ENCODE data around the gene GRK5. TPM values are rescaled to one million over a fixed set of nuclear protein-coding genes. Genes with fewer than 3 reads are reported as not detected.

The GRK5 gene
- total and polyA plus RNA-seq, 9 of the 15 experiments (the other 6 are each of a cell fraction or from before 2014, with no cell fraction given), result 0.46 to 0.83 (median 0.67) TPM; not detected in 2

DNA sequence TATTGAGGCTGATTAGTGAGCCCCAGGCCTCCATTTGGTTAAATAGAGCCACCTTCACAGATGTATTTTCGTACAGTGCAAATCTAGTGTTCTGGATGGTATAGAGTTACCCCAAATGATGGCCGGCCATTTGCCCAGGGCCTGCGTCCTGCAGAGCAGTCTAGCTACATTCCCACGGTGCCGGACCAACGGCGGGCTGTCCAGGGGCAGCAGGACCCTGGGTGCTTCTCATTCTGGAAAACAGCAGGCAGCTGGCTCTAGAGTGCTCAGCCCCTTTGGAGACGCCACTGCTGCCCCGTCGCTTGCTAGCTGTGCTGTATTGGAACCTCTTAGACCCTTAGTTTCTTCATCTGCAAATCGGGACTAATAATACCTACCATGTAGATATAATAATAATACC, 186.1 kb downstream of the GRK5 start:
- no peaks in the 10 kb centered on the region for H3K79me2 ChIP-seq (ENCODE audit: control insufficient read depth, insufficient read depth, low read length)
- H4K20me1 ChIP-seq (replicated peaks; ENCODE audit: control insufficient read depth, insufficient read depth, low read length), result no peaks in the 10 kb centered on the region
- no peak for TF ChIP-seq ZFP30 (CRISPR knock-in tag; IDR thresholded peaks at IDR 0.05; ENCODE audit: borderline replicate concordance)
- no peak for TF ChIP-seq CHD4 (IDR thresholded peaks at IDR 0.05; ENCODE audit: insufficient read depth, insufficient replicate concordance, low read depth, low read length, poor library complexity, severe bottlenecking)
- TF ChIP-seq JUND (IDR thresholded peaks at IDR 0.05; ENCODE audit: borderline replicate concordance, low read depth, low read length), result no peak
- TF ChIP-seq JUND (tag; IDR thresholded peaks at IDR 0.05; ENCODE audit: borderline replicate concordance, low read depth, low read length), result no peak
- TF ChIP-seq RFX1 (IDR thresholded peaks at IDR 0.05), result no peak
- no peak for TF ChIP-seq HMGXB4 (CRISPR knock-in tag; IDR thresholded peaks at IDR 0.05)
- no peak for TF ChIP-seq POLR2G (IDR thresholded peaks at IDR 0.05; ENCODE audit: low read depth, low read length)
- TF ChIP-seq ZNF282 (CRISPR knock-in tag; IDR thresholded peaks at IDR 0.05), result no peak
- no peak for TF ChIP-seq GATAD2B (IDR thresholded peaks at IDR 0.05; ENCODE audit: borderline replicate concordance)
- TF ChIP-seq TEAD1 (CRISPR knock-in tag; IDR thresholded peaks at IDR 0.05), result no peak
- TF ChIP-seq ELF4 (CRISPR knock-in tag; IDR thresholded peaks at IDR 0.05), result no peak
- TF ChIP-seq NFXL1 (CRISPR knock-in tag; IDR thresholded peaks at IDR 0.05), result no peak
- TF ChIP-seq E2F3 (CRISPR knock-in tag; IDR thresholded peaks at IDR 0.05), result no peak
- TF ChIP-seq CTCFL (IDR thresholded peaks at IDR 0.05; ENCODE audit: borderline replicate concordance, insufficient read depth, low read depth, low read length, poor library complexity, severe bottlenecking), result no peak
- no peak for TF ChIP-seq ZNF444 (CRISPR knock-in tag; IDR thresholded peaks at IDR 0.05)
- no peak for TF ChIP-seq MTA1 (IDR thresholded peaks at IDR 0.05; ENCODE audit: borderline replicate concordance)
- no peak for TF ChIP-seq GMEB1 (CRISPR knock-in tag; IDR thresholded peaks at IDR 0.05)
- TF ChIP-seq STAT5A (IDR thresholded peaks at IDR 0.05; ENCODE audit: borderline replicate concordance, low read length), result no peak
- DNase-seq (ENCODE audit: extremely low read depth in 1 of 4, low spot score in 3 of 4) (no peak), FAIRE-seq (no peak), ATAC-seq (no peak)
- no peak overlapping the region for H3K4me3 ChIP-seq
- H3K27me3 ChIP-seq (ENCODE audit: control insufficient read depth in 2 of 2, insufficient read depth in 2 of 2, low read length in 2 of 2), result peaks cover 0 to 5% of the 10 kb centered on the region in 2 experiments; a peak in 2 of 5 replicates
- H3K9me1 ChIP-seq (ENCODE audit: control insufficient read depth, insufficient read depth, low read length), result no peaks in the 10 kb centered on the region
- no peak overlapping the region for H3K4me2 ChIP-seq (ENCODE audit: insufficient read depth, low read length)
- peaks cover 0 to 6% of the 10 kb centered on the region in 2 experiments; a peak in 2 of 5 replicates for H3K4me1 ChIP-seq (replicated peaks in 1 of 2; ENCODE audit: control insufficient read depth in 2 of 2, insufficient read depth in 2 of 2, low read length in 2 of 2)
- BruUV-seq (replicated peaks), result no TSS peak
- no peak overlapping the region for H3K27ac ChIP-seq (ENCODE audit: extremely low read depth, low read depth, low read length)
- 40% methylated on average over 11 of the region's 11 CpGs for WGBS (ENCODE audit: insufficient coverage, low coverage, missing lambda C conversion rate)
- ChIA-PET POLR2A (interaction anchor here (1.3 kb wide), 1 partner anchor 8 kb away, joined by 4 read pairs; no protein-coding TSS in a partner anchor), CTCF (ENCODE audit: low intra/inter-chr PET ratio) (no interaction called here)
- no peak overlapping the region for H2AFZ ChIP-seq (ENCODE audit: low read depth, low read length)
- in situ Hi-C loops (cut with MboI) (no loop called here), intact Hi-C loops (cut with micrococcal nuclease) (no loop called here)
- H3K9ac ChIP-seq (ENCODE audit: insufficient read depth in 1 of 2, low read depth in 2 of 2, low read length in 2 of 2), result no peak overlapping the region
- no peaks in the 10 kb centered on the region for H3K9me3 ChIP-seq (replicated peaks; ENCODE audit: control insufficient read depth, insufficient read depth, low read depth, low read length)
- H3K36me3 ChIP-seq (ENCODE audit: control insufficient read depth, insufficient read depth, low read length), result no peaks in the 10 kb centered on the region

All from K562 (cell line).